HG03139 (cell line): ENCODE data around the gene VASN.
"Not testable (repeated sequence)": the region's sequence is repeated elsewhere in the genome, so short reads cannot be mapped to it uniquely, and the experiment has no call there.

ENCODE experiments used
- ATAC-seq: cut with Tn5 transposase; IDR thresholded peaks from one replicate; pipeline ENCODE4 v1.9.1; 2021; ENCODE audit not compliant: unreplicated experiment

Gene VASN

GRCh38 chr16:4383591-4384444, 12.2 kb downstream of the VASN start:
- no peak for ATAC-seq

GRCh38 chr16:4384509-4384942, 12.9 kb downstream of the VASN start:
- no peak for ATAC-seq

- ATAC-seq = no peak
These were observed 13.6 kb downstream of the VASN start for GRCh38 chr16:4385066-4385788.

GRCh38 chr16:4385789-4386450, 14.3 kb downstream of the VASN start:
- ATAC-seq = no peak

- ATAC-seq = no peak
These were observed 14.8 kb downstream of the VASN start for GRCh38 chr16:4386451-4386805.

- no peak for ATAC-seq
These were observed 15.4 kb downstream of the VASN start for GRCh38 chr16:4386951-4387565.

- ATAC-seq = no peak
These were observed 16.1 kb downstream of the VASN start for GRCh38 chr16:4387781-4388180.

- no peak for ATAC-seq
These were observed 16.8 kb downstream of the VASN start for GRCh38 chr16:4388271-4389021.

GRCh38 chr16:4389051-4389955, 17.7 kb downstream of the VASN start:
- ATAC-seq = no peak

GRCh38 chr16:4390266-4391260, 18.9 kb downstream of the VASN start:
- ATAC-seq = no peak

GRCh38 chr16:4391631-4392381, 20.2 kb downstream of the VASN start:
- no peak for ATAC-seq

- no peak for ATAC-seq
These were observed 21.0 kb downstream of the VASN start for GRCh38 chr16:4392382-4393239.

- no peak for ATAC-seq
These were observed 21.6 kb downstream of the VASN start for GRCh38 chr16:4393240-4393600.

- ATAC-seq = not testable (repeated sequence)
These were observed 22.2 kb downstream of the VASN start for GRCh38 chr16:4393850-4394249.

- ATAC-seq = no peak
These were observed 23.5 kb downstream of the VASN start for GRCh38 chr16:4395055-4395726.

- no peak for ATAC-seq
These were observed 27.5 kb downstream of the VASN start for GRCh38 chr16:4399001-4399730.
